Measurements from ENCODE around the gene OSBPL3.

The OSBPL3 gene

GRCh38 chr7:24932389-24932788, 47.6 kb downstream of the OSBPL3 start:
- TF ChIP-seq, protein P1, sequence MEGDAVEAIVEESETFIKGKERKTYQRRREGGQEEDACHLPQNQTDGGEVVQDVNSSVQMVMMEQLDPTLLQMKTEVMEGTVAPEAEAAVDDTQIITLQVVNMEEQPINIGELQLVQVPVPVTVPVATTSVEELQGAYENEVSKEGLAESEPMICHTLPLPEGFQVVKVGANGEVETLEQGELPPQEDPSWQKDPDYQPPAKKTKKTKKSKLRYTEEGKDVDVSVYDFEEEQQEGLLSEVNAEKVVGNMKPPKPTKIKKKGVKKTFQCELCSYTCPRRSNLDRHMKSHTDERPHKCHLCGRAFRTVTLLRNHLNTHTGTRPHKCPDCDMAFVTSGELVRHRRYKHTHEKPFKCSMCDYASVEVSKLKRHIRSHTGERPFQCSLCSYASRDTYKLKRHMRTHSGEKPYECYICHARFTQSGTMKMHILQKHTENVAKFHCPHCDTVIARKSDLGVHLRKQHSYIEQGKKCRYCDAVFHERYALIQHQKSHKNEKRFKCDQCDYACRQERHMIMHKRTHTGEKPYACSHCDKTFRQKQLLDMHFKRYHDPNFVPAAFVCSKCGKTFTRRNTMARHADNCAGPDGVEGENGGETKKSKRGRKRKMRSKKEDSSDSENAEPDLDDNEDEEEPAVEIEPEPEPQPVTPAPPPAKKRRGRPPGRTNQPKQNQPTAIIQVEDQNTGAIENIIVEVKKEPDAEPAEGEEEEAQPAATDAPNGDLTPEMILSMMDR (conservative IDR thresholded peaks at IDR 0.05; ENCODE audit: low read depth) = no peak
- no peak for DNase-seq (ENCODE audit: low spot score)
- POLR2A ChIA-PET (ENCODE audit: low non-redundant PET) = no interaction called here
- no peak overlapping the region for H3K27ac ChIP-seq
- CTCF ChIA-PET = interaction anchor here (0.7 to 2.0 kb wide), 2 partner anchors 47 to 131 kb away, joined by 5 to 7 read pairs; partner anchors contain the start of gene OSBPL3

GRCh38 chr7:24931844-24932243, 48.1 kb downstream of the OSBPL3 start:
- CTCF ChIA-PET = interaction anchor here (0.7 to 2.0 kb wide), 2 partner anchors 48 to 132 kb away, joined by 5 to 7 read pairs; partner anchors contain the start of gene OSBPL3

GRCh38 chr7:24930856-24931255, 49.1 kb downstream of the OSBPL3 start:
- POLR2A ChIA-PET (ENCODE audit: low non-redundant PET) = no interaction called here
- TF ChIP-seq, protein P1 (conservative IDR thresholded peaks at IDR 0.05; ENCODE audit: low read depth) = no peak
- H3K27ac ChIP-seq = no peak overlapping the region
- DNase-seq (ENCODE audit: low spot score) = no peak
- CTCF ChIA-PET = interaction anchor here (0.6 to 0.7 kb wide), 2 partner anchors 10 to 15 kb away, joined by 3 read pairs; no protein-coding TSS in a partner anchor

More at GRCh38 chr7:24931844-24932243, 48.1 kb downstream of the OSBPL3 start:
- TF ChIP-seq, protein P1 (conservative IDR thresholded peaks at IDR 0.05; ENCODE audit: low read depth) = no peak
- DNase-seq (ENCODE audit: low spot score) = no peak
- POLR2A ChIA-PET (ENCODE audit: low non-redundant PET) = no interaction called here
- no peak overlapping the region for H3K27ac ChIP-seq

DNA sequence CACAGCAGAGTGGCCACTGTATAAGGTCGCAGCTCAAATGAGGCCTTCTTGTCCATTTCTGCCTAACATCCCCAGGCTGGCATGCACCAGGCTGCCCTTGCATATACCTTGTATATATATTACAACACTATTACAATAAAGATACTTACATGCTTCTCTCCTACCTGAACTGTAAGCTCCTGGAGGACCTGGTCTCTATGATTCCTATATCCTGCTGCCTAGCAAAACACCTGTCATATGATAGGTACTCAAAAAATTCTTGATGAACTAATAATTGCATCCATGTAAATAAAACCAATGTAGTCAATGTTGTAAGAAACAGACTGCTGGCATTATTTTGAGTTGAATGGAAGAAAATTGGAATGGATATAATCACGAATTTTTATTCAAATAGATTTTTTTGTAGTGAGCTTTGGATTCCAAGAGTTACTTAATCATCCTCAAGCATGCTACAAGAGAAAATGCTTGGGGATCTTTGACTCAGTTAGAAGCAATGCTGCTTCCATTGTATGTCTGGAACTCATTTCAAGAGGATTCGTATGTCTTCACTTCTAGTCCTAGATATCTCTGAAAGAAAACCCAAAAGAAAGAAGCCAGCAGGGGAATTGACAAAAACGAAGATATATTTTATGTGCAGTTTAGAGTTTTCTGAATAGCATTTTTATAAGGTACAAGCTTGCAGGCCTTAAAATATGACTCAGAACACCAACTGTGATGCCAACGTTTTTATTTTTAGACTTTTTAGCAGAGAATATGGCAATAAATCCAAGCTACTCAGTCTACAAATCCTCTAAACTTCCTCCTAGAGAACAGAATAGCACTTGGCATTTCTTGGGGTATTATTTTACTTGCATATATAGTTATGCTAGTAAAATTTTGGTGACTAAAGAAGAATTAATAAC, 53.1 kb downstream of the OSBPL3 start:
- TF ChIP-seq, protein P1 (conservative IDR thresholded peaks at IDR 0.05; ENCODE audit: low read depth) = no peak
- no peak for DNase-seq (ENCODE audit: low spot score)
- POLR2A ChIA-PET (ENCODE audit: low non-redundant PET) = no interaction called here
- no peak overlapping the region for H3K27ac ChIP-seq
- CTCF ChIA-PET = interaction anchor here (1.2 to 1.3 kb wide), 2 partner anchors 52 kb away, joined by 3 read pairs; no protein-coding TSS in a partner anchor

- no peak overlapping the region for H3K27ac ChIP-seq
- TF ChIP-seq, protein P1 (conservative IDR thresholded peaks at IDR 0.05; ENCODE audit: low read depth) = no peak
- no peak for DNase-seq (ENCODE audit: low spot score)
- POLR2A ChIA-PET (ENCODE audit: low non-redundant PET) = no interaction called here
- CTCF ChIA-PET = interaction anchor here (0.6 to 1.0 kb wide), 3 partner anchors 11 to 846 kb away, joined by 3 to 4 read pairs (median 3); no protein-coding TSS in a partner anchor
These were observed 55.6 kb downstream of the OSBPL3 start for GRCh38 chr7:24924375-24924774.

DNA sequence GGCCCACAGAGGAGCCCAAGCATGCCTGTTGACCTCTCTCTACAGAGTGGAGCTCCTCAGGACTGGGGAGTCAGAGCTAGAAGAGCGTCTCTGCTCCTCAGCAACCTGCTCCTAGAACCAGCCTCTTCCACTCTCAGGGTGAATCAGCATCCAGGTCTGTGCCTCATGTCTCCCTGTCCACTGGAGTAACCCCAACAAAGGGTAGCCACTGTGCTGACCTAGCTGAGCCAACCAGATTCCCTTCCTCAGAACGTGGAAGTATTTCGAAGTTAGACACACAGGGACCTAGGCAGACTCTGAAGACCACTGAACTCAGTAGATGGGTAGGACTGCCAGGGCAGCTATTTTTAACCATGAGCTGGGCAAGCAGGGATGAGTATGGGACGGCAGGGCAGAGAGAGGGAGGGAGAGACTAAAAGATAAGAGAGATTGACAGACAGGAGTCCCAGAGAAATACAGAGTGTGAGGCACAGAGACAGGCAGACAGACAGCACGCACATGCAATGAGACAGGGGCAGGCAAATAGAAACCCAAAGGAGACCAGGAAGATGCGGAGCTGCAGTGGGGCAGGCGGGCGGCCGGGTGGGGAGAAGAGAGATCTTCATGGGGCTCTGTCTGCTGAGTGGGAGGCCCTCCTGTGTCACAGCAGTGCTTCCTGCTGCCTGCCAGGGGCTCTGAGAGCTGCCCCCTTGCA, 56.7 kb downstream of the OSBPL3 start:
- CTCF ChIA-PET = no interaction called here
- no peak for DNase-seq (ENCODE audit: low spot score)
- POLR2A ChIA-PET (ENCODE audit: low non-redundant PET) = no interaction called here
- TF ChIP-seq, protein P1 (conservative IDR thresholded peaks at IDR 0.05; ENCODE audit: low read depth) = no peak
- peak overlapping the region; percentile 15 for H3K27ac ChIP-seq

Data from RWPE1 (cell line).